Measurements from ENCODE around the gene OSBP.

The OSBP gene

DNA sequence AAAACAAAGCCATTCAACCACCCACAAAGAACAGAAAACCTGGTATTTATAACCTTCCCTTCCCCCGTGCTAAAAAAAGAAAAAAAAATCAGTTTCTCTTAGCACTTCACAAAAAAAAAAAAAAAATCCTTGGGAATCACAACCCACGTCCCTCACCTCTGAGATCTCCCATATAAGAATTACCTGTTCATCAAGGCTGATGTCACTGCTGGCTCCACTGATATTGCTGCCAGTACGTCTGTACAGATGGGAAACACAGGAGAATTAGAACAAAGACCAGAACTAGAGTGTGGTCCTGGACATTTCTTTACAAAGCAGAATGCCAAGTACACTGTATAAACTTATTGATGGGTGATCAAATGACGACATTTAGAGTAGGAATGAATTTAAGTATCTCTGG, 14.9 kb downstream of the OSBP start:
- H3K27ac Mint-ChIP-seq: no peak overlapping the region
- H3K4me3 Mint-ChIP-seq: no peak overlapping the region
- no peaks in the 10 kb centered on the region for H3K27me3 Mint-ChIP-seq (ENCODE audit: low read depth)
- TF ChIP-seq, protein P1, sequence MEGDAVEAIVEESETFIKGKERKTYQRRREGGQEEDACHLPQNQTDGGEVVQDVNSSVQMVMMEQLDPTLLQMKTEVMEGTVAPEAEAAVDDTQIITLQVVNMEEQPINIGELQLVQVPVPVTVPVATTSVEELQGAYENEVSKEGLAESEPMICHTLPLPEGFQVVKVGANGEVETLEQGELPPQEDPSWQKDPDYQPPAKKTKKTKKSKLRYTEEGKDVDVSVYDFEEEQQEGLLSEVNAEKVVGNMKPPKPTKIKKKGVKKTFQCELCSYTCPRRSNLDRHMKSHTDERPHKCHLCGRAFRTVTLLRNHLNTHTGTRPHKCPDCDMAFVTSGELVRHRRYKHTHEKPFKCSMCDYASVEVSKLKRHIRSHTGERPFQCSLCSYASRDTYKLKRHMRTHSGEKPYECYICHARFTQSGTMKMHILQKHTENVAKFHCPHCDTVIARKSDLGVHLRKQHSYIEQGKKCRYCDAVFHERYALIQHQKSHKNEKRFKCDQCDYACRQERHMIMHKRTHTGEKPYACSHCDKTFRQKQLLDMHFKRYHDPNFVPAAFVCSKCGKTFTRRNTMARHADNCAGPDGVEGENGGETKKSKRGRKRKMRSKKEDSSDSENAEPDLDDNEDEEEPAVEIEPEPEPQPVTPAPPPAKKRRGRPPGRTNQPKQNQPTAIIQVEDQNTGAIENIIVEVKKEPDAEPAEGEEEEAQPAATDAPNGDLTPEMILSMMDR (IDR thresholded peaks at IDR 0.05; ENCODE audit: unreplicated experiment in 3 of 3): no peak
- H3K4me1 Mint-ChIP-seq: no peaks in the 10 kb centered on the region
- H3K9me3 Mint-ChIP-seq: no peaks in the 10 kb centered on the region
- peaks cover 70% of the 10 kb centered on the region for H3K36me3 Mint-ChIP-seq (ENCODE audit: low read depth)

DNA sequence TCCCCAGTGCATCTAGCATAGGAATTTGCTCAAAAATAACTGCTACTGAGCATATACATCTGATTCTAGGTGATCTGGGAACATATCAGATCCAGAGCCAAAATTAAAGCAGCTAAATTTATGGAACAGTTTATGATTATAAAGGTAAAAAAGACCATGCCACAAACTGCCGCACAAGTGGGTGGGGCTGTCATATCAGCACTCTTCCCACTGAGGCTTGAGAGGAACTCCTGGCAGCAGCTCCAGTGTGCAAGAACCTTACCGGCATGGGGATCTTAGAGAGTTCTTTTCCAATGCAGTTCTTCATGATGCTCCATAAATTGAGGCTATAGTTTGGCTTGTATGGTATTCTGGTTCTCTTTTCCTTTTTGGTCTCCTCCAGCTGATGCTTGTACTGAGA, 15.3 kb downstream of the OSBP start:
- no peak overlapping the region for H3K4me3 Mint-ChIP-seq
- H3K27me3 Mint-ChIP-seq (ENCODE audit: low read depth): no peaks in the 10 kb centered on the region
- no peaks in the 10 kb centered on the region for H3K4me1 Mint-ChIP-seq
- no peaks in the 10 kb centered on the region for H3K9me3 Mint-ChIP-seq
- TF ChIP-seq, protein P1 (IDR thresholded peaks at IDR 0.05; ENCODE audit: unreplicated experiment in 3 of 3): no peak
- H3K27ac Mint-ChIP-seq: no peak overlapping the region
- H3K36me3 Mint-ChIP-seq (ENCODE audit: low read depth): peaks cover 71% of the 10 kb centered on the region

DNA sequence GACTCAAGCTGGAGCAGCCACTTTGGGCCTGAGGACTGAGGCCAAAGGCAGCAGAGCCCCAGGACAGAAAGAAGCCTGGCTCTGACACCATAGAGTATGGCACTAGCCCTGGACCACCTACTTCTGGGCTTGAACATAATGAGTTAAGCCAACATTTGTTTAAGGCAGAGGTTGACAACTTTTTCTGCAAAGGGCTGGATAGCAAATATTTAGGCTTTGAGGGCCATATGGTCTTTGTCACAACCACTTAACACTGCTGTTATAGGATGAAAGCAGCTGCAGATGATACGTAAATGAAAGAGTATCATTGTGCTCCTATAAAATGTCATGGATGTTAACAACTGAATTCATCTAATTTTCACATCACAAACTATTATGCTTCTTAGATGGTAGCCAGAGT, 16.6 kb downstream of the OSBP start:
- TF ChIP-seq, protein P1 (IDR thresholded peaks at IDR 0.05; ENCODE audit: unreplicated experiment in 3 of 3): no peak
- Mint-ChIP-seq H3K36me3 (ENCODE audit: low read depth) (peaks cover 78% of the 10 kb centered on the region), H3K27me3 (ENCODE audit: low read depth) (no peaks in the 10 kb centered on the region), H3K4me3 (no peak overlapping the region), H3K9me3 (no peaks in the 10 kb centered on the region), H3K27ac (no peak overlapping the region), H3K4me1 (no peaks in the 10 kb centered on the region)

DNA sequence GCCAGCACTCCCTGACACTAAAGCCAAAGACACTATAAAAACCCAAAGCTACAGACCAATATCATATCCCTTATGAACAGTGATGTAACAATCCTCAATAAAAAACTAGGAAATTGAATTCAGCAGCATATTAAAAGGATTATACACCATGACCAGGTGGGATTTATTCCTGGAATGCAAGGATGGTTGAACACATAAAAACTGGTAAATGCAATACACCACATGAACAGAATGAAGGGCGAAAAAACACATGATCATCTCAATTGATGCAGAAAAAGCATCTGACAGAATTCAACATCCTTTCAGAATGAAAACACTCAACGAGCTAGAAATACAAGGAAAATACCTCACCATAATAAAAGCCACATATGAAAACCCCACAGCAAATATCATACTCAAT, 31.3 kb downstream of the OSBP start:
- H3K4me3 Mint-ChIP-seq: no peak overlapping the region
- TF ChIP-seq, protein P1 (IDR thresholded peaks at IDR 0.05; ENCODE audit: unreplicated experiment in 3 of 3): no peak
- H3K27me3 Mint-ChIP-seq (ENCODE audit: low read depth): no peaks in the 10 kb centered on the region
- no peak overlapping the region for H3K27ac Mint-ChIP-seq
- H3K36me3 Mint-ChIP-seq (ENCODE audit: low read depth): peaks cover 80% of the 10 kb centered on the region
- peaks cover 14% of the 10 kb centered on the region for H3K9me3 Mint-ChIP-seq
- H3K4me1 Mint-ChIP-seq: no peaks in the 10 kb centered on the region

DNA sequence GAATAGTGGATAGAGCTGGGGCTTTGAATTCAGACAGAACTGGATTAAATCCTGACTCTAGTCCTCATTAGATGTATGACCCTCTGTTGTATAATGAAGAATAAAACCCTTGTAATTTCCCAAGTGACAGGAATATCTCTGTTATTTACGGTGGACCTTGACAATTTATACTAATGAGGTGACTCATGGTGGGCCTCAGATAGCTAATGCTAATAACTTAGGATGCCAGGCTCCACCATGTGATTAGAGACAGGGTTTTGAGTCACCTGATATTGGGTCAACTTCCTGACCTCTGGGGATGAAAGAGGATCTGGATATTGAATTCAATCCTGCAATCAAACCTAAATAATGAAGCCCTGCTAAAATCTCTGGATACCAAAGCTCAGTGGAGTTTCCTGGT, 33.6 kb downstream of the OSBP start:
- Mint-ChIP-seq H3K36me3 (ENCODE audit: low read depth) (peaks cover 81% of the 10 kb centered on the region), H3K9me3 (peaks cover 14% of the 10 kb centered on the region), H3K27ac (no peak overlapping the region), H3K4me1 (no peaks in the 10 kb centered on the region), H3K27me3 (ENCODE audit: low read depth) (no peaks in the 10 kb centered on the region), H3K4me3 (no peak overlapping the region)
- TF ChIP-seq, protein P1 (IDR thresholded peaks at IDR 0.05; ENCODE audit: unreplicated experiment in 3 of 3): no peak

DNA sequence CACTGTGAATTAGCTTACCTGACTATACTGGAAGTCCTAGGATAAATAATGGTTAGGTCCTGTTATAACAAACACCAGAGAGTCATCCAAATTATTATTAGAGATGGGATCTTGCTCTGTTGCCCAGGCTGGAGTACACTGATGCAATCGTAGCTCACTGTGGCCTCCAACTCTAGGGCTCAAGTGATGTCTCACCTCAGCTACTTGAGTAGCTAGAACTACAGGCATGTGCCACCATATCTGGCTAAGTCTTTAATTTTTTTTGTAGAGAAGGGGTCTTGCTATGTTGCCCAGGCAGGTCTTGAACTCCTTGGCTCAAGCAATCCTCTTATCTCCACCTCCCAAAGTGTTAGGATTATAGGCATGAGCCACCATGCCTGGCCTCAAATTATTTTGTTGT, 37.2 kb downstream of the OSBP start:
- Mint-ChIP-seq H3K9me3 (no peaks in the 10 kb centered on the region), H3K4me3 (no peak overlapping the region), H3K27ac (no peak overlapping the region), H3K36me3 (ENCODE audit: low read depth) (peaks cover 77% of the 10 kb centered on the region), H3K4me1 (peaks cover 8% of the 10 kb centered on the region), H3K27me3 (ENCODE audit: low read depth) (no peaks in the 10 kb centered on the region)
- TF ChIP-seq, protein P1 (IDR thresholded peaks at IDR 0.05; ENCODE audit: unreplicated experiment in 3 of 3): no peak
